Measurements from ENCODE around the gene ADAT1. TPM values are rescaled to one million over a fixed set of nuclear protein-coding genes. Genes with fewer than 3 reads are reported as not detected.

Gene ADAT1
- total and polyA plus RNA-seq, 2 of the 13 experiments (the other 11 are each of a cell fraction or from before 2014, with no cell fraction given) = 18.4 to 40.8 TPM

- TF ChIP-seq HNF4G (IDR thresholded peaks at IDR 0.05; ENCODE audit: borderline replicate concordance, low read depth, low read length) (no peak), HNF4G (CRISPR knock-in tag; IDR thresholded peaks at IDR 0.05; ENCODE audit: borderline replicate concordance, low read depth) (peak; percentile 67), ATF7-NPFF (CRISPR knock-in tag; IDR thresholded peaks at IDR 0.05; ENCODE audit: low read depth) (peak; percentile 68), FOXK2 (IDR thresholded peaks at IDR 0.05) (peak; percentile 55; the same call in 1 of the 2 replicates), ZNF331 (CRISPR knock-in tag; IDR thresholded peaks at IDR 0.05) (peak; percentile 71), KDM3A (CRISPR knock-in tag; IDR thresholded peaks at IDR 0.05; ENCODE audit: low read depth) (peak; percentile 76; the same call in 1 of the 2 replicates), HIC2 (CRISPR knock-in tag; IDR thresholded peaks at IDR 0.05; ENCODE audit: low read depth) (0 out of 2 replicates have a peak, but pooled peaks have one; percentile 38), IKZF1 (IDR thresholded peaks at IDR 0.05) (no peak), ZFP90 (CRISPR knock-in tag; IDR thresholded peaks at IDR 0.05; ENCODE audit: borderline replicate concordance) (peak; percentile 46; the same call in 1 of the 2 replicates), PRMT3 (CRISPR knock-in tag; IDR thresholded peaks at IDR 0.05; ENCODE audit: borderline replicate concordance, low read depth) (no peak), RNF2 (conservative IDR thresholded peaks at IDR 0.05; ENCODE audit: low read depth) (peak; percentile 88; the same call in 1 of the 2 replicates), NONO (IDR thresholded peaks at IDR 0.05) (no peak), NONO (CRISPR knock-in tag; conservative IDR thresholded peaks at IDR 0.05) (no peak; the same call in 1 of the 2 replicates), ZBTB3 (CRISPR knock-in tag; IDR thresholded peaks at IDR 0.05; ENCODE audit: borderline replicate concordance, low read depth) (no peak), ZNF788 (CRISPR knock-in tag; IDR thresholded peaks at IDR 0.05; ENCODE audit: borderline replicate concordance) (peak; percentile 93), REPIN1 (CRISPR knock-in tag; IDR thresholded peaks at IDR 0.05; ENCODE audit: borderline replicate concordance, low read depth) (0 out of 2 replicates have a peak, but pooled peaks have one; percentile 21), DRAP1 (CRISPR knock-in tag; IDR thresholded peaks at IDR 0.05) (peak; percentile 45; the same call in 1 of the 2 replicates), CHD4 (IDR thresholded peaks at IDR 0.05; ENCODE audit: borderline replicate concordance, low read length) (no peak), ZNF180 (CRISPR knock-in tag; IDR thresholded peaks at IDR 0.05; ENCODE audit: borderline replicate concordance, low read depth) (no peak)
- TF ChIP-seq, protein P1, sequence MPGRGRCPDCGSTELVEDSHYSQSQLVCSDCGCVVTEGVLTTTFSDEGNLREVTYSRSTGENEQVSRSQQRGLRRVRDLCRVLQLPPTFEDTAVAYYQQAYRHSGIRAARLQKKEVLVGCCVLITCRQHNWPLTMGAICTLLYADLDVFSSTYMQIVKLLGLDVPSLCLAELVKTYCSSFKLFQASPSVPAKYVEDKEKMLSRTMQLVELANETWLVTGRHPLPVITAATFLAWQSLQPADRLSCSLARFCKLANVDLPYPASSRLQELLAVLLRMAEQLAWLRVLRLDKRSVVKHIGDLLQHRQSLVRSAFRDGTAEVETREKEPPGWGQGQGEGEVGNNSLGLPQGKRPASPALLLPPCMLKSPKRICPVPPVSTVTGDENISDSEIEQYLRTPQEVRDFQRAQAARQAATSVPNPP (CRISPR knock-in tag; IDR thresholded peaks at IDR 0.05) = 0 out of 2 replicates have a peak, but pooled peaks have one; percentile 10
- TF ChIP-seq, protein P2, sequence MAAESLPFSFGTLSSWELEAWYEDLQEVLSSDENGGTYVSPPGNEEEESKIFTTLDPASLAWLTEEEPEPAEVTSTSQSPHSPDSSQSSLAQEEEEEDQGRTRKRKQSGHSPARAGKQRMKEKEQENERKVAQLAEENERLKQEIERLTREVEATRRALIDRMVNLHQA (CRISPR knock-in tag; IDR thresholded peaks at IDR 0.05) = no peak
Observed at GRCh38 chr16:75555707-75556430, 67.2 kb downstream of the ADAT1 start, which contains the start of gene TMEM231 (continued).
